ENCODE data around the gene ANKRD35. TPM values are rescaled to one million over a fixed set of nuclear protein-coding genes. Genes with fewer than 3 reads are reported as not detected.

ANKRD35 gene
- total and polyA plus RNA-seq, 2 of the 8 experiments (the other 6 are each of a cell fraction or from before 2014, with no cell fraction given), result 1.6 to 3.0 TPM

DNA sequence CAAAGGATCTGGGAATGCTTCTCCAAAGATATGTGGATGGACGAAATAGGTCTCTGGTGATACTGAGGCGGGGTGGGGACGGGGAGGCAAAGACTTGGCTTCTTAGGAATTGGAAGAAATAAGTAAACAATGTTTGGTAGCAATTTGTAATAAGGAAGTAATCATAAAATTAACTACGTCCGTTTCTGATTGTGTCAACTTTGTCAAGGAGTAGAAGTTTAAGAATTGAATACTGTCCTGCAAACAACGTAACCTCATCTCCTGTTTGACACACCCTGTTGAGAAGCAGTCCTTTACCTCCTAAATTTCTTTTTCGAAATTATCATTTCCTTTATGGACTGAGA is 61.2 kb downstream of the ANKRD35 start:
- POLR2A ChIA-PET (ENCODE audit: partially characterized antibody), result interaction anchor here (0.7 to 3.9 kb wide), 16 partner anchors 9 to 228 kb away, joined by 3 to 25 read pairs (median 4); partner anchors contain the start of genes CD160, NUDT17 and PIAS3
- CTCF ChIA-PET (ENCODE audit: partially characterized antibody), result interaction anchor here (14.5 kb wide), 1 partner anchor 22 kb away, joined by 109 read pairs; the partner anchor contains the start of gene NUDT17
- 7% methylated on average over 7 of the region's 7 CpGs; no CpG with 5 or more reads in 1 of the 2 experiments for WGBS, 2 experiments (ENCODE audit: extremely low coverage in 1 of 2, insufficient coverage in 1 of 2, insufficient read length in 1 of 2, insufficient replicate concordance in 2 of 2, low coverage in 1 of 2, low lambda C conversion rate in 2 of 2, missing lambda C conversion rate in 1 of 2)
- H2BK20ac ChIP-seq (ENCODE audit: low read length), result no peak overlapping the region
- FAIRE-seq (no peak), DNase-seq (ENCODE audit: low read depth in 1 of 2, low spot score in 2 of 2) (no peak)
- H3K18ac ChIP-seq (ENCODE audit: extremely low read depth, low read length), result peak overlapping the region; percentile 7; the same call in 1 of the 2 replicates
- peak overlapping the region; percentile 92 for H2AFZ ChIP-seq (ENCODE audit: low read length)
- H4K20me1 ChIP-seq (replicated peaks in 1 of 2; ENCODE audit: control insufficient read depth in 1 of 2, insufficient read depth in 2 of 2, low read length in 2 of 2), result peaks cover 2 to 3% of the 10 kb centered on the region in 2 experiments
- no peak overlapping the region for H3K56ac ChIP-seq (replicated peaks; ENCODE audit: insufficient read length, low read depth, low read length)
- no peak overlapping the region for H4K91ac ChIP-seq (replicated peaks; ENCODE audit: insufficient read length, low read length)
- H2AK5ac ChIP-seq (ENCODE audit: low read depth, low read length), result no peak overlapping the region
- H3K79me2 ChIP-seq (ENCODE audit: control insufficient read depth in 1 of 2, insufficient read depth in 2 of 2, low read length in 2 of 2), result peaks cover 0 to 14% of the 10 kb centered on the region in 2 experiments; a peak in 3 of 4 replicates
- peak overlapping the region; percentile 82 to 97 (median 92) for H3K9ac ChIP-seq (replicated peaks in 1 of 4; ENCODE audit: extremely low read depth in 1 of 4, low read depth in 3 of 4, low read length in 3 of 4)
- H3K23ac ChIP-seq (ENCODE audit: insufficient read length), result no peak overlapping the region
- no peaks in the 10 kb centered on the region for H3K79me1 ChIP-seq (ENCODE audit: low read depth, low read length)
- H4K8ac ChIP-seq (ENCODE audit: extremely low read depth, insufficient read depth, low read length), result no peak overlapping the region
- no peak overlapping the region for H3K14ac ChIP-seq (ENCODE audit: insufficient read length)
- H2BK5ac ChIP-seq (ENCODE audit: low read depth, low read length), result peak overlapping the region; percentile 89
- H3K27me3 ChIP-seq (replicated peaks in 1 of 4; ENCODE audit: control insufficient read depth in 3 of 4, extremely low read depth in 1 of 4, insufficient read depth in 3 of 4, low read length in 3 of 4), result no peaks in the 10 kb centered on the region
- peak overlapping the region; percentile 91 for H3K27ac ChIP-seq (ENCODE audit: low read depth, low read length)
- H2BK120ac ChIP-seq (replicated peaks; ENCODE audit: low read depth, low read length), result no peak overlapping the region
- H3K4me3 ChIP-seq (ENCODE audit: extremely low read depth in 1 of 4, insufficient read depth in 2 of 4, low read depth in 3 of 4, low read length in 4 of 4), result peak overlapping the region; percentile 75 to 100 (median 98)
- H3K36me3 ChIP-seq (ENCODE audit: control insufficient read depth in 2 of 4, insufficient read depth in 4 of 4, low read length in 3 of 4), result peaks cover 7 to 36% (median 25%) of the 10 kb centered on the region in 4 experiments; a peak in 7 of 8 replicates
- H3K4me2 ChIP-seq (ENCODE audit: insufficient read depth in 1 of 2, low read depth in 2 of 2, low read length in 2 of 2), result peak overlapping the region; percentile 71 to 91
- H2BK15ac ChIP-seq (ENCODE audit: low read length), result no peak overlapping the region
- peaks cover 0 to 4% (median 0%) of the 10 kb centered on the region in 4 experiments; a peak in 1 of 7 replicates for H3K4me1 ChIP-seq (replicated peaks in 1 of 4; ENCODE audit: control insufficient read depth in 3 of 4, insufficient read depth in 4 of 4, low read length in 3 of 4)
- no peak overlapping the region for H2BK12ac ChIP-seq (ENCODE audit: low read depth, low read length)
- H3K9me3 ChIP-seq (ENCODE audit: insufficient read depth in 2 of 2, low read depth in 1 of 2, low read length in 1 of 2), result no peaks in the 10 kb centered on the region
- H3K23me2 ChIP-seq (ENCODE audit: low read depth, low read length), result peaks cover 5% of the 10 kb centered on the region; the same call in 1 of the 2 replicates
- H3K4ac ChIP-seq (replicated peaks; ENCODE audit: insufficient read length, low read depth, low read length), result no peak overlapping the region
- H4K5ac ChIP-seq (ENCODE audit: insufficient read length, low read depth, low read length), result no peak overlapping the region
- no peak for TF ChIP-seq FOSL1 (IDR thresholded peaks at IDR 0.05; ENCODE audit: insufficient read depth, low read depth, low read length)
- TF ChIP-seq NRF1 (IDR thresholded peaks at IDR 0.05; ENCODE audit: low read depth, low read length), result no peak
- TF ChIP-seq KDM5A (IDR thresholded peaks at IDR 0.05; ENCODE audit: low read length), result no peak
- no peak for TF ChIP-seq PHF8 (conservative IDR thresholded peaks at IDR 0.05; ENCODE audit: low read depth, low read length)
- no peak for TF ChIP-seq RNF2 (IDR thresholded peaks at IDR 0.05; ENCODE audit: borderline replicate concordance, low read depth, low read length, missing control alignments, poor library complexity, severe bottlenecking)
- no peak for TF ChIP-seq CREB1 (IDR thresholded peaks at IDR 0.05)
- TF ChIP-seq SP4 (IDR thresholded peaks at IDR 0.05; ENCODE audit: low read length), result no peak
- no peak for TF ChIP-seq CEBPB (IDR thresholded peaks at IDR 0.05; ENCODE audit: low read depth, low read length)
- TF ChIP-seq RAD21 (IDR thresholded peaks at IDR 0.05 in 1 of 2, conservative IDR thresholded peaks at IDR 0.05 in 1 of 2; ENCODE audit: low read depth in 2 of 2, low read length in 2 of 2), result no peak

Data from H1 (cell line).